Measurements from ENCODE around the gene DLGAP1.

- TF ChIP-seq CTCF (IDR thresholded peaks at IDR 0.05; ENCODE audit: poor library complexity, severe bottlenecking) (no peak), RAD21 (conservative IDR thresholded peaks at IDR 0.05) (no peak), POLR2AphosphoS5 (IDR thresholded peaks at IDR 0.05) (no peak), SMC3 (conservative IDR thresholded peaks at IDR 0.05; ENCODE audit: poor library complexity) (no peak), EZH2 (IDR thresholded peaks at IDR 0.05; ENCODE audit: borderline replicate concordance, insufficient read depth, low read length, poor library complexity, severe bottlenecking) (no peak), EP300 (conservative IDR thresholded peaks at IDR 0.05; ENCODE audit: poor library complexity, severe bottlenecking) (no peak), TAF1 (IDR thresholded peaks at IDR 0.05; ENCODE audit: low read depth) (no peak)
- TF ChIP-seq, protein P1, sequence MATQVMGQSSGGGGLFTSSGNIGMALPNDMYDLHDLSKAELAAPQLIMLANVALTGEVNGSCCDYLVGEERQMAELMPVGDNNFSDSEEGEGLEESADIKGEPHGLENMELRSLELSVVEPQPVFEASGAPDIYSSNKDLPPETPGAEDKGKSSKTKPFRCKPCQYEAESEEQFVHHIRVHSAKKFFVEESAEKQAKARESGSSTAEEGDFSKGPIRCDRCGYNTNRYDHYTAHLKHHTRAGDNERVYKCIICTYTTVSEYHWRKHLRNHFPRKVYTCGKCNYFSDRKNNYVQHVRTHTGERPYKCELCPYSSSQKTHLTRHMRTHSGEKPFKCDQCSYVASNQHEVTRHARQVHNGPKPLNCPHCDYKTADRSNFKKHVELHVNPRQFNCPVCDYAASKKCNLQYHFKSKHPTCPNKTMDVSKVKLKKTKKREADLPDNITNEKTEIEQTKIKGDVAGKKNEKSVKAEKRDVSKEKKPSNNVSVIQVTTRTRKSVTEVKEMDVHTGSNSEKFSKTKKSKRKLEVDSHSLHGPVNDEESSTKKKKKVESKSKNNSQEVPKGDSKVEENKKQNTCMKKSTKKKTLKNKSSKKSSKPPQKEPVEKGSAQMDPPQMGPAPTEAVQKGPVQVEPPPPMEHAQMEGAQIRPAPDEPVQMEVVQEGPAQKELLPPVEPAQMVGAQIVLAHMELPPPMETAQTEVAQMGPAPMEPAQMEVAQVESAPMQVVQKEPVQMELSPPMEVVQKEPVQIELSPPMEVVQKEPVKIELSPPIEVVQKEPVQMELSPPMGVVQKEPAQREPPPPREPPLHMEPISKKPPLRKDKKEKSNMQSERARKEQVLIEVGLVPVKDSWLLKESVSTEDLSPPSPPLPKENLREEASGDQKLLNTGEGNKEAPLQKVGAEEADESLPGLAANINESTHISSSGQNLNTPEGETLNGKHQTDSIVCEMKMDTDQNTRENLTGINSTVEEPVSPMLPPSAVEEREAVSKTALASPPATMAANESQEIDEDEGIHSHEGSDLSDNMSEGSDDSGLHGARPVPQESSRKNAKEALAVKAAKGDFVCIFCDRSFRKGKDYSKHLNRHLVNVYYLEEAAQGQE (IDR thresholded peaks at IDR 0.05; ENCODE audit: borderline replicate concordance), result no peak
Observed at GRCh38 chr18:4119127-4119648, 335.9 kb downstream of the DLGAP1 start.

Data from neural cell (in vitro differentiated cells).